ENCODE measurements around the gene CORO2B. TPM values are rescaled to one million over a fixed set of nuclear protein-coding genes. Genes with fewer than 3 reads are reported as not detected.

The CORO2B gene
- total and polyA plus RNA-seq, 4 donors: 1.8 to 9.2 (median 5.0) TPM

DNA sequence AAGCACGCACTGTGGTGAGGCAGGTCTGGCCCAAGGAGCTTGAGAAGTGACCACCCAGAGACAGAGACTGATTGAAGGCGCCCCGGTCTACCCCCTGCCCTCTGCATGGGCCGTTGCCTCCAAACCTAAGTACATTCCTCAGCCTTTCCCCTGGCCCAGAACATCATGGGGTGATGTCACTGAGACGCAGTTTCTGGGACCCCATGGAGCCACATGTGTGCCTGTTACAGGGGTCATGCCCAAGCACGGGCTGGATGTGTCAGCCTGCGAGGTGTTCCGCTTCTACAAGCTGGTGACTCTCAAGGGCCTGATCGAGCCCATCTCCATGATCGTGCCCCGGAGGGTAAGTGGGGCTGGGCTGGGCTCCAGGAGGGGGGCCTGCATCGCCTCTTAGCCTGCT lies 139.7 kb downstream of the CORO2B start:
- intact Hi-C loops (cut with DNase I): no loop called here
- H3K4me3 ChIP-seq (ENCODE audit: low read length in 2 of 2): no peak overlapping the region
- H3K27ac ChIP-seq (ENCODE audit: low read depth in 1 of 2, low read length in 2 of 2): no peak overlapping the region
- no peaks in the 10 kb centered on the region for H3K4me1 ChIP-seq (ENCODE audit: control insufficient read depth in 1 of 2, insufficient read depth in 2 of 2, low read length in 2 of 2)
- no peaks in the 10 kb centered on the region for H3K9me3 ChIP-seq (ENCODE audit: control insufficient read depth, low read length)
- DNase-seq (no peak), ATAC-seq (ENCODE audit: low FRiP score) (no peak)
- no peaks in the 10 kb centered on the region for H3K36me3 ChIP-seq (ENCODE audit: control insufficient read depth in 1 of 2, insufficient read depth in 2 of 2, low read length in 1 of 2)
- no peaks in the 10 kb centered on the region for H3K27me3 ChIP-seq (ENCODE audit: control insufficient read depth in 1 of 2, insufficient read depth in 2 of 2, low read length in 1 of 2)
- 94 to 97% methylated on average over 12 of the region's 12 CpGs for WGBS, 2 donors

DNA sequence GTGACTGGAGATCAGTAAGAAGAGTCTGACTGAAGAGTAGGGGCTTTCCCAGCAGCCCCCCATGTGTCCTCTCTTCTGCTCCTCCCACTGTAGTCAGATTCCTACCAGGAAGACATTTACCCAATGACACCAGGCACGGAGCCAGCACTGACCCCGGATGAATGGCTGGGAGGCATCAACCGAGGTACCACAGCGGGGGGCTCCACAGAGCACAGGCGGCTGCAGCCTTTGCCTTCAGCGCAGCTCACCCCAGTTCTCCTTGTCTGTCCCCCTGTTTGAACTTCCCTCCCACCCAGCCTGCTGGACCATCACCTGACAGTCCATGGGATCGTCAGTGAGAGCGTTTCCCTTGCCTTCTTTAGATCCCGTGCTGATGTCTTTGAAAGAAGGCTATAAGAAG lies 140.3 kb downstream of the CORO2B start:
- no peaks in the 10 kb centered on the region for H3K9me3 ChIP-seq (ENCODE audit: control insufficient read depth, low read length)
- no peaks in the 10 kb centered on the region for H3K27me3 ChIP-seq (ENCODE audit: control insufficient read depth in 1 of 2, insufficient read depth in 2 of 2, low read length in 1 of 2)
- H3K4me1 ChIP-seq (ENCODE audit: control insufficient read depth in 1 of 2, insufficient read depth in 2 of 2, low read length in 2 of 2): no peaks in the 10 kb centered on the region
- intact Hi-C loops (cut with DNase I): no loop called here
- DNase-seq: no peak
- no peak overlapping the region for H3K4me3 ChIP-seq (ENCODE audit: low read length in 2 of 2)
- WGBS, 2 donors: 92 to 95% methylated on average over 9 of the region's 9 CpGs
- H3K27ac ChIP-seq (ENCODE audit: low read depth in 1 of 2, low read length in 2 of 2): no peak overlapping the region
- no peak for ATAC-seq (ENCODE audit: low FRiP score)
- H3K36me3 ChIP-seq (ENCODE audit: control insufficient read depth in 1 of 2, insufficient read depth in 2 of 2, low read length in 1 of 2): no peaks in the 10 kb centered on the region

DNA sequence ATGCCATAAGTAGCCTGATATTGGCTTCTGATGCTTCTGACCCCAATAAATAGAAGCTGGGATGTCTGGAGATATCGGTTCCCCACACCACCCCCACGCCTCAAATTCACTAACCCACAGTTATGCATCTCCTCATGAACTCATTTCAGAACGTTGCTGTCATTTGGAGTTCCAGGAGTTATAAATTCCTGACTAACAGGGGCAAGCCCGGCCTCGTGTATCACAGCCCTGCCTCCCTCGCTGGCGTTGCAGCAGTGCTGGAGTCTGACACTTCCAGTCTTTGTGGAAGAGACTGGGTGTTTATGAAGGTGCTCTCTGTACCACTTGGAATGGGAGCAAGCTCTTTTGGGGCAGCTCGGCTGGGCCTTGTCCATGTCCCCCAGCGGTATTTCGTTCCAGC lies 140.9 kb downstream of the CORO2B start:
- intact Hi-C loops (cut with DNase I): no loop called here
- Histone ChIP-seq H3K36me3 (ENCODE audit: control insufficient read depth in 1 of 2, insufficient read depth in 2 of 2, low read length in 1 of 2) (no peaks in the 10 kb centered on the region), H3K27ac (ENCODE audit: low read depth in 1 of 2, low read length in 2 of 2) (no peak overlapping the region), H3K4me1 (ENCODE audit: control insufficient read depth in 1 of 2, insufficient read depth in 2 of 2, low read length in 2 of 2) (no peaks in the 10 kb centered on the region), H3K9me3 (ENCODE audit: control insufficient read depth, low read length) (no peaks in the 10 kb centered on the region), H3K27me3 (ENCODE audit: control insufficient read depth in 1 of 2, insufficient read depth in 2 of 2, low read length in 1 of 2) (no peaks in the 10 kb centered on the region), H3K4me3 (ENCODE audit: low read length in 2 of 2) (no peak overlapping the region)
- WGBS, 2 donors: 85 to 90% methylated on average over 10 of the region's 10 CpGs
- DNase-seq (no peak), ATAC-seq (ENCODE audit: low FRiP score) (no peak)

- H3K27ac ChIP-seq (ENCODE audit: low read depth in 1 of 2, low read length in 2 of 2): no peak overlapping the region
- intact Hi-C loops (cut with DNase I): no loop called here
- H3K27me3 ChIP-seq (ENCODE audit: control insufficient read depth in 1 of 2, insufficient read depth in 2 of 2, low read length in 1 of 2): no peaks in the 10 kb centered on the region
- no peaks in the 10 kb centered on the region for H3K36me3 ChIP-seq (ENCODE audit: control insufficient read depth in 1 of 2, insufficient read depth in 2 of 2, low read length in 1 of 2)
- H3K4me3 ChIP-seq (ENCODE audit: low read length in 2 of 2): no peak overlapping the region
- no peak for ATAC-seq (ENCODE audit: low FRiP score)
- no peaks in the 10 kb centered on the region for H3K9me3 ChIP-seq (ENCODE audit: control insufficient read depth, low read length)
- H3K4me1 ChIP-seq (ENCODE audit: control insufficient read depth in 1 of 2, insufficient read depth in 2 of 2, low read length in 2 of 2): no peaks in the 10 kb centered on the region
- DNase-seq: no peak
- 97% methylated on average over 5 of the region's 5 CpGs for WGBS, 2 donors
These were observed 143.1 kb downstream of the CORO2B start for GRCh38 chr15:68721886-68722285.

DNA sequence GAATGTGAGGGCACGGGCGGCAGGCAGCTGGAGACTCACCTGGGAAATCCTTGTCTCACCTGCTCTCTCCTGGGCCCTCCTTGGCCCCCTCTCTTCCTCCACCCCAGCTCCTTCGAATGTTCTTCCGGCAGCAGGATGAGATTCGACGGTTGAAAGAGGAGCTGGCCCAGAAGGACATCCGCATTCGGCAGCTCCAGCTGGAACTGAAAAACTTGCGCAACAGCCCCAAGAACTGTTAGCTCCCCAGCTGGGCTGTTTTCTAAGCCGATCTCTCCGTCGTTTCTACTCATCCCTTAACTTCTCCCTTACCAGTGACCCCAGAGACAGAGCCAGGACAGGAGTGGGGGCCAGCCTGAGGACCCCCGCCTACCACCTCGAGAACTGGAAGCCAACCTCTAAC lies 146.9 kb downstream of the CORO2B start:
- WGBS, 2 donors: 74 to 80% methylated on average over 14 of the region's 14 CpGs
- intact Hi-C loops (cut with DNase I): no loop called here
- Histone ChIP-seq H3K36me3 (ENCODE audit: control insufficient read depth in 1 of 2, insufficient read depth in 2 of 2, low read length in 1 of 2) (no peaks in the 10 kb centered on the region), H3K4me3 (ENCODE audit: low read length in 2 of 2) (no peak overlapping the region), H3K27ac (ENCODE audit: low read depth in 1 of 2, low read length in 2 of 2) (no peak overlapping the region), H3K9me3 (ENCODE audit: control insufficient read depth, low read length) (no peaks in the 10 kb centered on the region), H3K27me3 (ENCODE audit: control insufficient read depth in 1 of 2, insufficient read depth in 2 of 2, low read length in 1 of 2) (no peaks in the 10 kb centered on the region), H3K4me1 (ENCODE audit: control insufficient read depth in 1 of 2, insufficient read depth in 2 of 2, low read length in 2 of 2) (peaks cover 0 to 2% of the 10 kb centered on the region in 2 donors)
- ATAC-seq (ENCODE audit: low FRiP score) (peak; percentile 62), DNase-seq (peak in 1 of 2 donors; percentile 77)

- ATAC-seq (ENCODE audit: low FRiP score): no peak
- Histone ChIP-seq H3K27me3 (ENCODE audit: control insufficient read depth in 1 of 2, insufficient read depth in 2 of 2, low read length in 1 of 2) (no peaks in the 10 kb centered on the region), H3K36me3 (ENCODE audit: control insufficient read depth in 1 of 2, insufficient read depth in 2 of 2, low read length in 1 of 2) (no peaks in the 10 kb centered on the region), H3K4me1 (ENCODE audit: control insufficient read depth in 1 of 2, insufficient read depth in 2 of 2, low read length in 2 of 2) (peaks cover 0 to 2% of the 10 kb centered on the region in 2 donors), H3K9me3 (ENCODE audit: control insufficient read depth, low read length) (no peaks in the 10 kb centered on the region), H3K27ac (ENCODE audit: low read depth in 1 of 2, low read length in 2 of 2) (no peak overlapping the region), H3K4me3 (ENCODE audit: low read length in 2 of 2) (no peak overlapping the region)
- intact Hi-C loops (cut with DNase I): no loop called here
- DNase-seq: no peak
- WGBS, 2 donors: 91 to 93% methylated on average over 9 of the region's 9 CpGs
These were observed 147.5 kb downstream of the CORO2B start for GRCh38 chr15:68726246-68726645.

- 3 to 6% methylated on average over 8 of the region's 8 CpGs for WGBS, 2 donors
- ATAC-seq (ENCODE audit: low FRiP score) (peak; percentile 61), DNase-seq (no peak)
- intact Hi-C loops (cut with DNase I): loop anchor here (2.0 to 5.0 kb wide), 2 partner anchors 87 to 145 kb away; no protein-coding TSS in a partner anchor
- Histone ChIP-seq H3K4me3 (ENCODE audit: low read length in 2 of 2) (no peak overlapping the region), H3K9me3 (ENCODE audit: control insufficient read depth, low read length) (no peaks in the 10 kb centered on the region), H3K27ac (ENCODE audit: low read depth in 1 of 2, low read length in 2 of 2) (no peak overlapping the region), H3K36me3 (ENCODE audit: control insufficient read depth in 1 of 2, insufficient read depth in 2 of 2, low read length in 1 of 2) (no peaks in the 10 kb centered on the region), H3K4me1 (ENCODE audit: control insufficient read depth in 1 of 2, insufficient read depth in 2 of 2, low read length in 2 of 2) (peaks cover 0 to 2% of the 10 kb centered on the region in 2 donors), H3K27me3 (ENCODE audit: control insufficient read depth in 1 of 2, insufficient read depth in 2 of 2, low read length in 1 of 2) (no peaks in the 10 kb centered on the region)
These were observed 151.1 kb downstream of the CORO2B start for GRCh38 chr15:68729789-68730411.

DNA sequence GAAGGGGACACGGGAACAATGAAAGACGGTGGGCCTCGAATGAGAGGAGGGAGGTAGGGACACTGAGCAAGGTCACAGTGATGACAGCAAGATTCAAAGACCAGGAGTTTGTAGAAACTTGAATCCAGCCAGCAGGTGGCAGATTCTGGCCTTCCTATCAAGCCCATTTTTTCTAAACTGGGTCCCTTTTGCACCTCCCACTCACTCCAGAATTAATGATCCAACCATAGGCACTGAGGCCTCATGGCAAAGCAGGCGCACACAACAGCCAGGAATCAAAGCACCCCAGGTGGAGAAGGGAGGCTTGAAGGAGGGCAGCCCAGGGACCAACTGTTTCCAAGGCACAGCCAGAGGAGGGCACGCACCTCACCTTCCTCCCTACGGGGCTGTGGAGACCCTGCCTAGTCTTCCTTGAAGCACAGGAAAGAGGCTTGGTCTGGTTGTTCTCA lies 151.7 kb downstream of the CORO2B start:
- intact Hi-C loops (cut with DNase I): loop anchor here (2.0 to 5.0 kb wide), 2 partner anchors 87 to 144 kb away; no protein-coding TSS in a partner anchor
- 55 to 60% methylated on average over 6 of the region's 6 CpGs for WGBS, 2 donors
- H3K4me1 ChIP-seq (ENCODE audit: control insufficient read depth in 1 of 2, insufficient read depth in 2 of 2, low read length in 2 of 2): peaks cover 0 to 2% of the 10 kb centered on the region in 2 donors
- no peaks in the 10 kb centered on the region for H3K36me3 ChIP-seq (ENCODE audit: control insufficient read depth in 1 of 2, insufficient read depth in 2 of 2, low read length in 1 of 2)
- no peaks in the 10 kb centered on the region for H3K9me3 ChIP-seq (ENCODE audit: control insufficient read depth, low read length)
- H3K4me3 ChIP-seq (ENCODE audit: low read length in 2 of 2): no peak overlapping the region
- H3K27me3 ChIP-seq (ENCODE audit: control insufficient read depth in 1 of 2, insufficient read depth in 2 of 2, low read length in 1 of 2): no peaks in the 10 kb centered on the region
- no peak for DNase-seq
- no peak overlapping the region for H3K27ac ChIP-seq (ENCODE audit: low read depth in 1 of 2, low read length in 2 of 2)
- peak; percentile 64 for ATAC-seq (ENCODE audit: low FRiP score)
